GM19397 (cell line): ENCODE results near the gene MSRB3.

Experiments used
- ATAC-seq: cut with Tn5 transposase; IDR thresholded peaks from one replicate; pipeline ENCODE4 v1.9.1; 2021; ENCODE audit warnings: mild to moderate bottlenecking, moderate library complexity; ENCODE audit not compliant: unreplicated experiment

MSRB3 gene

DNA sequence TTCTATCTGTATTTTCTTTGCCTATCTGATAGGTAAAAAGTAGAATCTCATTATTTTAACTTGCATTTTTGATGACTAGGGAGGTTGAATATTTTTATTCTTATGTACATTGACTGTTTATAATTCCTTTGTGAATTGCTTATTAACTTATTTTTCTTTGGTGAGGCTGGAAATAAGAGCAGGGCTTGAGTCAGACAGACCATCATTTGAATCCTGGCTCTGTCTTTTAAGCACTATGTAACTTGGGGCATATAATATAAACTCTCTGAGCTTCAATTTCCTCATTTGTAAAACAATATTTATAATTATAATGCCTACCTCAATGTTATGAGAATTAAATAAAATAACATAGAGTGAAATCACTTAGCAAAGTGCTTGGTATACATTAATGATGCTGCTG, 108.9 kb downstream of the MSRB3 start:
- no peak for ATAC-seq

DNA sequence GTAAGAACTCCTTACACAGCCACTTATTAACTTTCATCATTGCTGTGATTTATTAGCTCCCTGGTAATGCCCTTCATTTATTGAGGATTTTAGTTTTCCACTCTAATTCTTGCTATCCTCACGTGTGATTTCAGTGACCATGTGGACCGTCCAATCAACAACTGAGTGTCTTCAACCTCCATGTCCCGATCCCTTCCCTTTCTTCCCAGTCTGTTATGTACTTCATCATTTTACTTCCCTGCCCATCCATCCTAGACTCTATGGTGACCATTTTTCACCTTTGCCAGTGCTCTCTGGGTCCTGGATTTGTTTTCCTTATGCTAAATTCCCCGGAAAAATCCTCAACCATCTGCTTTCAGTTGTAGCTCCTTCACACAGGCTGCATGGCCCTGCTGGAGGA, 111.0 kb downstream of the MSRB3 start:
- ATAC-seq: no peak

DNA sequence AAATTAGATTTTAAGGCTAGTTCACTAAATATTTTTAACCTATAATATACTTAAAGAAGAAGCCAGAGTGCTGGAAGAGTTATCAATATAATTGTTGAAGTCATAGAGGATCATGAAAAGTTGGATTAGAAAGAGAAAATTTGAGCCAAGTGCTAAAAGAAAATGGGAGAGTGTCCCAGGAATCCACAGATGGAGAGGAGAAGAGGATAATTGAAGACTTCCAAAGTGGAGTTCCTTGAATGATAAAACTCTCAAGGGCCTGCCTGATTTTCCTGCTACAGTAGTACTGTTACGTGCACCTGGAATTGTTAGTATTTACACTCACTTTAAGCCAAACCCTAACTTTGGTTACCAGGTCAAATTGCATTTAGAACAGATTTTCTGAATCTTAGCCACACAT, 113.2 kb downstream of the MSRB3 start:
- ATAC-seq: no peak

DNA sequence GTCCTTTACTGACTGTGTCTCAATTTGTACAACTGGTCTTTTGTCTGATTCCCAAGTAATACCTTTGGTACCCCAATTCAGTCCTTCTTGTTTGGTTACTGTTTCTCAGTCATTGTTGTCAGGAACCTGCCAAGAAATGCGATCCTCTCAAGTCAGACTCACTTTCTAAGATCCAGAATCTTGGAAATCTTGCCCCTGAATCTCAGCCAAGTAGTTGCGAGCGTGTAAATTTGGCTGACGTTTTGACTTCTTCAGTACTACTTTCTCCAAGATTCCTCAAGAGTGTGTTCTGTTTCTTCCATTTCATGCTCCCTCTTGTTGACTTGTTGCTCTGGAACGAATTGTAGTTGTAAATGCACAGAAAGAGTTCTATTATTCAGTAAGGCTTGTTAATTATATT, 114.0 kb downstream of the MSRB3 start:
- ATAC-seq: no peak

DNA sequence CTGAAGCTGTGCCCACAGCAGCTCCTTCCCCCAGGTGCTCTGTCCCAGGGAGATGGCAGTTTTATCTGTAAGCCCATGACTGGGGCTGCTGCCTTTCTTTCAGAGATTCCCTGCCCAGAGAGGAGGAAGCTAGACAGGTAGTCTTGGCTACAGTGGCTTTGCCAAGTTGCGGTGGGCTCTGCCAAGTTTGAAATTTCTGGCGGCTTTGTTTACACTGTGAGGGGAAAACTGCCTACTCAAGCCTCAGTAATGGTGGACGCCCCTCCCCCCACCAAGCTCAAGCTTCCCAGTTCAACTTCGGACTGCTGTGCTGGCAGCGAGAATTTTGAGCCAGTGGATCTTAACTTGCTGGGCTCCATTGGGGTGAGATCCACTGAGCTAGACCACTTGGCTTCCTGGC, 124.7 kb downstream of the MSRB3 start:
- no peak for ATAC-seq

DNA sequence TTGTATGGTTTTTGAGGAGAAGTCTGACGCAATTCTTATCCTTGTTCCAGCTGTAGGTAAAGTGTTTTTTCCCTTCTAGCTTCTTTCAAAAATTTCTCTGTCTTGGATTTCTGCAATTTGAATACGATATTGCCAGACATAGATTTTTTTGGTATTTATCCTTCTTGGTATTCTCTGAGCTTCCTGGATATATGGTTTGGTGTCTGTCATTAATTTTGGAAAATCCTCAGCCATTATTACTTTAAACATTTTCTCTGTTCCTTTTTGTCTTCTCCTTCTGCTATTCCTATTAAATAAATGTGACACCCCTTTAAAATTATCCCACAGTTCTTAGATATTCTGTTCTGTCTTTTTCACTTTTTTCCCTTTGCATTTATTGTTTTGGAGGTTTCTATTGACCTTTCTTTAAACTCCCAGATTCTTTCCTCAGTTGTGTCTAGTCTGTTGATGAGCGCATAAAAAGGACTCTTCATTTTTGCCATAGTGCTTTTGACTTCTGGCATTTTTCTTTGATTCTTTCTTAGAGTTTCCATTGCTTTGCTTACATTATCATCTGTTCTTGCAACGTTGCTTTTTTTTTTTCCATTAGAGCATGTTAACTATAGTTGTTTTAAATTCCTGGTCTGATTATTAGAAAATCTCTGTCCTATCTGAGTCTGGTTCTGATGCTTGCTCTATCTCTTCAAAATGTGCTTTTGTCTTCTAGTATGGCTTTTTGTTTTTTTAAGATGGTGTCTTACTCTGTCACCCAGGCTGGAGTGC, 129.1 kb downstream of the MSRB3 start:
- no peak for ATAC-seq

DNA sequence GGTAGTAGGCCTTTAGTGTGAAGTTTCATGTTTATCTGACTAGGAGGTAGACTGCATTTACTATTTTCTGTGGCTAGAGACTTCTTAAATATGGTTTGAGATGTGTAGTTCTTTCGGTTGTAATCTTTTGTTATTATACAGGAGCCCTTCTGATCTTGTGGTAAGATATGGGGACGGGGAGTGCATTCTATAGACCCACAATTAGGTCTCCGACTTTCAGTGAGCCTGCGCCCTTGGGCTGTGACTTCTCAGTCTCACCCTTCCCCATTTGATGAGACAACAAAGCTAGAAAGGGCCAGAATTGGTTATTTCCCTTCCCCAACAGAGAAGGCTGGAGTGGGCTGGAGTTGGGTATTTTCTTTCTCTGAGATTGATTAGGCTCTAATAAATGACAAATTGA, 130.0 kb downstream of the MSRB3 start:
- ATAC-seq: no peak

DNA sequence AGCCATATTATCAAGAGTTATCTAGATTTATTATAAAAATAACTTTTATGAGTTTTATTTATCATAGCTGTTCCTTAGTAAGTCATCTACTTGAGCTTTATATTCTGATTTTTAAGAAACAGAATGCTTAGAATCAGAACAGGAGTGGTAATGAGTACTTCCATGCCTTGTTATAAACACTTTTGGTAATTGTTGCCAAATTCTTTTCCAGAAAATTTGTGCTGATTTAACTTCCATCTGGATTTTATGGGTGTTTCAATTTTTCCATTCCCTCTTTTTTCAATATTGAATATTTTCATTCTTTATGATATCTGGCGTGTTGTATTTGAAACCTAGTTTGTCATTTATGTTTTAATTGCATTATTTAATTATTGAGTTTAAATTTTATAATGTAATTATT, 131.2 kb downstream of the MSRB3 start:
- ATAC-seq: no peak

DNA sequence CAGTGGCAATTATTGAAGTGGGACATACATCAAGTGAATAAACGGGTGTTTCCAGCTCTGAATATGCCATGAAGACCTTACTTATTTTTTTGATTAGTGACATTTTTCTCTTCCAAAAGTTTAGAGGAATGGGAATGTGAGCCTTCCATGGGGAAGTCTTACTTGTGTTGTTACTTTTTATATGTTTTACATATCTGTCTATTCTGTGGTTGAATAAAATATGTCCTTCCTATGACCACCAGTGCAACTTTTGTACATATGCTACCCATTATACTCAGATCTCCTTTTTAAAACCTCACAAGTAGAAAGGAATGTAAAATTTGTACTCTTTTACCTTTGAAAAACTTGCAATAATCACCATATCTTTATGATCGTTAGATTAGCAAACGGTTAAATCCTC, 132.7 kb downstream of the MSRB3 start:
- ATAC-seq: no peak

DNA sequence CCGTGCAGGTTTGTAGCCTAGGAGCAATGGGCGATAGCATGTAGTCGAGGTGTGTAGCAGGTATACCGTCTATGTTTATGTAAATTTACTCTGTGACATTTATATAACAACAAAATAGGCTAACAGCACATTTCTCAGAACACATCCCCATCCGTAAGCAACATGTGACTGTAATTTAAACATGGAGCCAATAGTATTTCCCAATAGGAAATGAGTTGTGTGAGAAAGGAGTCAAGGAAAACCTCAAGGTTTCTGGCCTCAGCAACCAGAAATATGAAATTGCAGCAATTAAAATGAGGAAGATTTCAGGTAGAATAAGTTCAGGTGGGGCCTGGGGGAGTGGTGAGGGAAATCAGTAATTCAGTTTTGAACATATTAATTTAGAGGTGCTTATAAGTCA, 136.0 kb downstream of the MSRB3 start:
- no peak for ATAC-seq

DNA sequence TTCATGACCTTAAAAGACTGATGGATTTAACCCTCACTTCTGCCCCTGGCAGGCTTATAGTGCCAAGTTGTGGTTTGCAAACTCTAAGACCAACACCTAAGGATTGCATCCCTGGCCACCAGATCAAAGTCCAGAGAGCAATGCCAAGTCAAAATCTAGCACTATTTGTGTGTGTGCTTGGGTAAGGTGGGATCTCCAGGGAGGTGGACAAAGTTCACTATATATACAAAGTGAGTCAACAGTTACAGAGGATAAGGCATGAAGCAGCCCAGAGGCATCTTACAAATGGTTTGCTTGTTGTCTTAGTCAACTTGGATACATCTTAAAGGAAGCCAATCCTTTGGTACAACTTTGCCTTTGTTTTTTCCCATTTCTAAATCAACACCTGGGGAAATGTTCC, 137.3 kb downstream of the MSRB3 start:
- no peak for ATAC-seq

DNA sequence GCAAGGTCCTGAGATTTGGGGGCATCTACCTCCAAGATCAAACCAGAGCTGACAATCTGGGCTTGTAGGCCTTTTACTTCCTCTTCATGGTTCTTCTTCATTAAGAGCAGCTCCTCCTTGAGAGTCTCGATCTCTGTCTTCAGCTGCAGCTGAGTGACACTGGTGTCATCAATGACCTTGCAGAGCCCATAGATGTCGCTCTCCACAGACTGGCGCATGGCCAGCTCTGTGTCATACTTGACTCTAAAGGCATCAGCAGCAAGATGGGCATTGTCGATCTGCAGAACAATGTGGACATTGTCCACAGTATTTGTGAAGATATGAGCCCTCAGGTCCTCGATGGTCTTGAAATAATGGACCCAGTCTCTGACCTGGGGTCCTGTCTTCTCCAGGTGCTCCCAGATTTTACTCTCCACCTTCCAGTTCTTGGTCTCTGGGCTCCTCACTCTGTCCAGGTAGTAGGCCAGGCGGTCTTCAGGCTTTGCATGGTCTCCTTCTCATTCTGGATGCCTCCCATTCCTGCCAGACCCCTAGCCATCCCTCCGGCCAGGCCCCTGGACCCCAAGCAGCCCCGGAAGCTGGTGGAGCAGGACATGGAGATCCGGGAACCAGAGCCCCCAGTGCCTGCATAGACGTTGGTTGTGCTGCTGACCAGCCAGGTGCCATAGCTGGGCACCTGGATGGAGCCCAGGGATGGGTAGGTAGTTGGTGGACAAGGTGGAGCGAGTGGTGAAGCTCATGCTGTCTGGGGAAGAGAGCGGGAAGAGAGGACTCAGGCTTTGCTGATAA, 141.0 kb downstream of the MSRB3 start:
- ATAC-seq: no peak

DNA sequence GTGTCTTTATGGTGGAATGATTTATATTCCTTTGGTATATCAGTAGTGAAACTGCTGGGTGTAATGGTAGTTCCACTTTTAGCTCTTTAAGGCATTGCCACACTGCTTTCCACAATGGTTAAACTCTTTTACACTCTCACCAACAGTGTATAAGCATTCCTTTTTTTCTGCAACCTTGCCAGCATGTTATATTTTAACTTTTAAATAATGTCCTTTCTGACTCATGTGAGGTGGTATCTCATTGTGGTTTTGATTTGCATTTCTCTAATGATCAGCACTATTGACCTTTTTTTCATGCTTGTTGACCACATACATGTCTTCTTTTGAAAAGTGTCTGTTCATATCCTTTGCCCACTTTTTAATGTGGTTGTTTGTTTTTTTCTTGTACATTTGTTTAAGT, 142.5 kb downstream of the MSRB3 start:
- ATAC-seq: no peak

DNA sequence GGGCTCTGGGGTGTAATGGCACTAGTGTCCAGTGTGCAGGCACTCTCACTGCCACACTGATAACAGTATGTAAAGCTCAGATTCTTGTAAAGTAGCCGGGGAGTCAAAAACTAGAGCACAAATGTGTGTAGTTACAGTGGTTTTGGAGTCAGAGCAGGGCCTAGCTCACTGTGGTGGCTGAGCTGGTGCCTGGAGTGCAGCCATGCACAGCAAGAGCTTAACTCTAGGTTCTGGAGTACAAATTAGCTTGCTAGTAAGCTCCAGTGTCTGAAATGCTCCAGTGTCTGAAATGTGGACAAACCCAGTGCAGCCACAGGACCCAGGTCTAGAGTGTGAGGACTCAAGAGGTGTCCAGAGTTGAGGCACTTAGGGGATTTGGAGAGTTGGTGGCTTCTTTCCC, 149.2 kb downstream of the MSRB3 start:
- ATAC-seq: no peak

DNA sequence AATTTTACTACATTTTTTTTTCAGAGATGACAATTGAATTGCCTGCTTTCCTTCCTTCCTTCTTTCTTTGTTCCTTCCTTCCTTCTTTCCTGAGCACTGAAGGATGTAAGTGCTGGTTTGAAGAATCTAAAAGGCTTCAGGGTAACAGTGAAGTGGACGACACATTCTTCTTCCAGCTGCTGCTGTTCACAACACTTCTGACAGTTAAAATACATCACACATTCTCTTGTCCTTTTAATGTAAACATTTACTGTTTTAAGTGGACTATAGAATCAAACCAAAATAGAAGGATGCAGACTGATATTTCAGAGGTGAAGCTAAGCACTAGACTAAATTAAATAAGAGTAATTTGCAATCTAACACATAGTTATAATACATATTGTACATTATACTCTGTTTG, 151.5 kb downstream of the MSRB3 start:
- no peak for ATAC-seq

DNA sequence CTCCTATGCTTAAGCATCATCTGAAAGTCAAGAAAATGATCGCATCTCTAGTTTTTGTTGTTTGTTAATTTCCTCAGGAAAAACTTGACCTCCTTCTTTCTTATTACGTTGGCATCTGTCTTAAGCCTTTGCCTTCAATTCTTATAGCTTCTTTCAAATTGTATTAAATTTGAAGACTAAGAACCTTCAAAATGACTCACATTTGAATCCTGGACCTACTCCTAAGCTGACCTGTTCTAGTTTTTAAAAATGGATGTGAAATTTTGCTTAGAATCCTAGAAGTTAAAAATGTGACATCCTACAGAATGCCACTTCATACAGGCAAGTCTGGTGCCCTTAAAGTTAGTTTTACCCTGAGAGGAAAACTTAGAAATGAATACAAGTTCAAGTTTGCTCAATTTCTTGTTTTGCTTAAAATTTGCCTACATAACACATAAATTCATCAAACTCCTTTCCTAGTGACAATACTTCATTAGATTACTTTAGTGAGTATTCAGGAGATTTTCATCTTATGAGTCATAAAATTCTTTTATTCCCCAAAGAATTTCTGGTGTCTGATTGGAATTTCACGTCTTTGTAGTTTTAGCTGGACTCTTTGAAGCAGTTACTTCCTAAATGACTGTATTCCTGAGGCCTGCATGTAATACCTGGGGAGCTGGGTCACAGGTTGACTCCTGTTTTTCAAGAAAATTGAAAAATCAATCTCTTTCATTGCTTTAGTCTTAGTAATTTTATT, 152.3 kb downstream of the MSRB3 start:
- no peak for ATAC-seq

DNA sequence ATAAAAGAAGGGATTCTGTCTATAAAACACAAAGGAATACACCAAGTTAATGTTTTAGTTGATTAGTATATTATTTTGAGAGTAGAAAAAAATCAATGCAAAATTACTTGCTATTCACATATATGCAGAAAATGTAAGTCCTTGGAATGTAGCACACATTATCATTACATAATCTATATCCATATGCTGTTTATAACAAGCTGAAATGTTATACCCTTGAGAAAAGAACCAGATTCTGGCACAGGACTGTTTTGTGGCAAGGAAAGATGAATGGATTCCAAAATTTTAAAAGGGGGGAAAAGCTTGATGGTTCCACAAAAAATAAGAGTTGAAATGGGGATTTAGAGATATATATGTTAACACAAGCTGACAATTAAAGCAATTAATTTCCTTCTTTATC, 153.6 kb downstream of the MSRB3 start:
- no peak for ATAC-seq

DNA sequence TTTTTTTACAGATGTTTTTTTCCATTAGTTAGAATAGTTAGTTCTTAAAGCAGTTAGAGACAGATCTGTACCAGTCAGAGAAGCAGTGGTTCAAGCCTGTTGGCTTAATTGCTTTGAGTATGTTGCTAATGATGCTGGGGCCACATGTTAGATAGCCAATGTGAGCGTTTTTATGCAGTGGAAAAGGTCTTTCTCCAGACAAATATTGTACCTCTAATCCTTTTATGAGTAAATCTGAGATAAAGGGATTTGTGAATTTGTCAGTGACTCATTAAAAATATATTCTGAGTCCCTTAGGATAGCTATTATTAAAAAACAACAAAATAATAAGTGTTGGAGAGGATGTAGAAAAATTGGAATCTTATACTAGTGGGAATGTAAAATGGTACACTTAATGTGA, 154.2 kb downstream of the MSRB3 start:
- ATAC-seq: no peak

DNA sequence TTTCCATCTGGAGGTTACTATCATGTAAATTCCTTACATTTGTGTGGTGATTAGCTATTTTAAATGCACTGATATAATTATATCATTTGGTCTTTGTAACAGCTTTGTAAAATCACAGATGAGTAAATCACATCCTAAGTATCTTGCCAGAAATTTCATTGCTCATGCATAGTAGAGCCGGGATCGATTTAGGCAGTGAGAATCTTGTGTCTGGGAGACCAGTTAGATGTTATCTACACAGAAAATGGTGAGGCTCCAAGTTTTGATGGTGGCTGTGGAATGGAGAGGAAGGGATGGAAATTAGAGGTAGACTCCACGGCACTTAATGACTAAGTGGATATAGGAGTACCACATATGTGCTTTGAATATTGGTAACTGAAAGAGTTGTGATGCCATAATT, 156.3 kb downstream of the MSRB3 start:
- ATAC-seq: no peak

DNA sequence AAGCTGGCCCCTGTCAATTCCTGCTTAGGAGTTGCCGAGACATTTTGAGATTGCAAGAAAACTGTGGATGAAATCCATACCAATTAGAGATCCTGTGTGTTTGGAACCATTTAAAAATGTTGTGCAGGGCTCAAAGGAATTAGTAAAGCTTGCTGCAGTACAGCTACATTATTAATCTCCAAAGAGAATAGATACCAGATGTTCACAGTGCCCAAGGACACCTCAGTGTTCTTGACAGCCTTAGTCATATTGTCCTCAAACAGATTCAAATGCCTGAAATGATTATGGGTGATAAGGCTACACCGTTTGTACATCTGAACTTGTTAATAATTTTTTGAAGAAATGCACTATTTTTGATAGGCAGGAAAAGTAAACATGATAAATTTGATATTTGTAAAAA, 164.6 kb downstream of the MSRB3 start:
- no peak for ATAC-seq

DNA sequence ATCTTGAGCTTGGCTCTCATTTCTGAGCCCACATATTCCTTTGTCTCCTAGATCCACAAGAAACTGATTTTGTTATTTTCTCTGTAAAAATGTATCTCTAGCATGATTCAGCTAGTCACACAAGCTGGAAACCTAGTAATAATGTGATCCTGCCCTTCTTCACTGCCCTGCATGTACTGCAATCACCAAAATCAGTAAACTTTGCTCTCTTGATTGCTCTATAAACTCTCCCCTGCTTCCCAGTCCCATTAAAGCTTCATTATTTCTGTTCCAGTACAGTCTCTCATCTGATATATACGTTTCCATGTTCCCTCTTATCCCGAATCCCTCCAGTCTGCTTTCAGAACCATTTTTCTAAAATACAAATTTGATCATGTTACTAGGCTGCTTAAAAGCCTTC, 166.5 kb downstream of the MSRB3 start:
- ATAC-seq: no peak

DNA sequence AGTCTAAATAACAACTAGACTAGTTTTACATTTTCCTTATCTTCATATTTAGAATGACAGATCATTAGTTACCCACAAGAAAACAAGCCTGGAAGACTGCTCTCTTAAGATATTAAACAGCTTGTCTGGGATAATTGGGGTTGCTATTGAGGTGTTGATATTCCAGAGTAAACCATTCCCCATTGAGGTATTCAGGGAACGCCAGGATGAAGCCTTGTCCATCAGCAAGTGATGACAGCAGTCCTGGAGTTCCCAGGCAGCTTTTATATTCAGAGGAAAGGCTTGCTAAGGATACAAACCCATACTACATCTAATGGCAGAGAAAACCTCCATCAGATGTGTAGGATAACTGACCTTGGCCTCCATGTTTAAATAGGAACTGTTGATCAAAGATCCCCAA, 168.4 kb downstream of the MSRB3 start:
- no peak for ATAC-seq
